LoVo (cell line): Measurements from ENCODE around the gene OR8B12.
A peak's percentile ranks its signal among the peaks of the same experiment; 100 is the strongest.

ENCODE experiments used
- DNase-seq: peaks from one replicate; pipeline ENCODE4 v3.0.0-alpha.2; 2016; ENCODE audit warnings: low spot score

OR8B12 gene

GRCh38 chr11:124543554-124543953 is at the start of gene OR8B12:
TSS of gene OR8B12 (minus strand) at chr11:124543654. CDS start at chr11:124543654, 0 bp downstream.
- DNase-seq, result no peak

- DNase-seq, result no peak
Observed at GRCh38 chr11:124592627-124593026, 49.2 kb upstream of the OR8B12 start.

- no peak for DNase-seq
Observed at GRCh38 chr11:124591430-124591829, 48.0 kb upstream of the OR8B12 start.

GRCh38 chr11:124586238-124586860 is 42.9 kb upstream of the OR8B12 start:
- peak; percentile 65 for DNase-seq

- DNase-seq, result no peak
Observed at GRCh38 chr11:124584681-124585372, 41.4 kb upstream of the OR8B12 start.

- DNase-seq, result no peak
Observed at GRCh38 chr11:124583781-124584180, 40.3 kb upstream of the OR8B12 start.

- no peak for DNase-seq
Observed at GRCh38 chr11:124582565-124582964, 39.1 kb upstream of the OR8B12 start.

- DNase-seq, result no peak
Observed at GRCh38 chr11:124581817-124582216, 38.4 kb upstream of the OR8B12 start.

GRCh38 chr11:124578761-124579160 is 35.3 kb upstream of the OR8B12 start:
- DNase-seq, result no peak

GRCh38 chr11:124577716-124578427 is 34.4 kb upstream of the OR8B12 start:
- no peak for DNase-seq

- no peak for DNase-seq
Observed at GRCh38 chr11:124570160-124570559, 26.7 kb upstream of the OR8B12 start.

- DNase-seq, result no peak
Observed at GRCh38 chr11:124569697-124570096, 26.2 kb upstream of the OR8B12 start, which contains the start of gene OR8A1. TSS of gene OR8A1 (plus strand) at chr11:124569997. CDS start at chr11:124570120, 123 bp downstream.

- DNase-seq, result no peak
Observed at GRCh38 chr11:124556828-124557227, 13.4 kb upstream of the OR8B12 start.

GRCh38 chr11:124551987-124552386 is 8.5 kb upstream of the OR8B12 start:
- no peak for DNase-seq

- DNase-seq, result no peak
Observed at GRCh38 chr11:124551189-124551588, 7.7 kb upstream of the OR8B12 start.

- no peak for DNase-seq
Observed at GRCh38 chr11:124543145-124543544, 309 bp downstream of the OR8B12 start.

- DNase-seq, result no peak
Observed at GRCh38 chr11:124541204-124541603, 2.2 kb downstream of the OR8B12 start.

- no peak for DNase-seq
Observed at GRCh38 chr11:124538019-124538418, 5.4 kb downstream of the OR8B12 start.

GRCh38 chr11:124536520-124536919 is 6.9 kb downstream of the OR8B12 start:
- no peak for DNase-seq

- DNase-seq, result no peak
Observed at GRCh38 chr11:124535552-124536232, 7.8 kb downstream of the OR8B12 start.

- DNase-seq, result no peak
Observed at GRCh38 chr11:124534051-124534450, 9.4 kb downstream of the OR8B12 start.

GRCh38 chr11:124533626-124534025 is 9.8 kb downstream of the OR8B12 start:
- no peak for DNase-seq

- no peak for DNase-seq
Observed at GRCh38 chr11:124520550-124520854, 23.0 kb downstream of the OR8B12 start.
